Esophagus muscularis mucosa (tissue), 3 donors: ENCODE measurements around the gene RAB15.

ENCODE experiments used
- POLR2A ChIP-seq: fragments of 450-650 bp; IDR thresholded peaks from one replicate; pipeline ENCODE4 v1.6.1; 2017; ENCODE audit warnings: antibody characterized with exemption, moderate library complexity, mild to moderate bottlenecking, low read depth
- POLR2AphosphoS5 ChIP-seq, 2 donors: sonication (generic); formaldehyde crosslinking; IDR thresholded peaks; one replicate each; pipeline ENCODE4 v1.6.1; 2017; ENCODE audit warnings: antibody characterized with exemption in 2 of 2
- TF ChIP-seq, protein P1 (sequence below), 3 experiments: fragments of 200-600 bp in 2 of 3; fragments of 450-650 bp in 1 of 3; sonication (generic) in 2 of 3; IDR thresholded peaks; one replicate each; pipeline ENCODE4 v1.5.1; 2017 to 2019; ENCODE audit warnings: antibody characterized with exemption in 3 of 3, mild to moderate bottlenecking in 2 of 3, moderate library complexity in 1 of 3

- TF ChIP-seq POLR2A (no peak), POLR2AphosphoS5 (IDR thresholded peaks at IDR 0.05) (no peak)
- TF ChIP-seq, protein P1, sequence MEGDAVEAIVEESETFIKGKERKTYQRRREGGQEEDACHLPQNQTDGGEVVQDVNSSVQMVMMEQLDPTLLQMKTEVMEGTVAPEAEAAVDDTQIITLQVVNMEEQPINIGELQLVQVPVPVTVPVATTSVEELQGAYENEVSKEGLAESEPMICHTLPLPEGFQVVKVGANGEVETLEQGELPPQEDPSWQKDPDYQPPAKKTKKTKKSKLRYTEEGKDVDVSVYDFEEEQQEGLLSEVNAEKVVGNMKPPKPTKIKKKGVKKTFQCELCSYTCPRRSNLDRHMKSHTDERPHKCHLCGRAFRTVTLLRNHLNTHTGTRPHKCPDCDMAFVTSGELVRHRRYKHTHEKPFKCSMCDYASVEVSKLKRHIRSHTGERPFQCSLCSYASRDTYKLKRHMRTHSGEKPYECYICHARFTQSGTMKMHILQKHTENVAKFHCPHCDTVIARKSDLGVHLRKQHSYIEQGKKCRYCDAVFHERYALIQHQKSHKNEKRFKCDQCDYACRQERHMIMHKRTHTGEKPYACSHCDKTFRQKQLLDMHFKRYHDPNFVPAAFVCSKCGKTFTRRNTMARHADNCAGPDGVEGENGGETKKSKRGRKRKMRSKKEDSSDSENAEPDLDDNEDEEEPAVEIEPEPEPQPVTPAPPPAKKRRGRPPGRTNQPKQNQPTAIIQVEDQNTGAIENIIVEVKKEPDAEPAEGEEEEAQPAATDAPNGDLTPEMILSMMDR (IDR thresholded peaks at IDR 0.05) = no peak
Observed at GRCh38 chr14:64930085-64930843, 41.9 kb downstream of the RAB15 start.
